Stomach (tissue), 9 donors: Measurements from ENCODE around the gene PRDM16. TPM values are rescaled to one million over a fixed set of nuclear protein-coding genes. Genes with fewer than 3 reads are reported as not detected.

Source experiments
- DNase-seq, 2 donors: peaks; one replicate each; pipeline versions ENCODE4 v3.0.0 to v3.0.0-alpha.2; 2013 to 2019
- H3K27ac ChIP-seq, 5 donors: fragments of 200-600 bp in 4 of 5; sonication (generic) in 4 of 5; one replicate each; pipeline ENCODE4 v1.5.1; 2013 to 2019; ENCODE audit warnings: mild to moderate bottlenecking in 1 of 5, moderate library complexity in 1 of 5
- H3K27me3 ChIP-seq, 3 donors: fragments of 200-600 bp; sonication (generic); one replicate each; pipeline ENCODE4 v1.5.1; 2017 to 2019; ENCODE audit warnings: mixed run types in 1 of 3
- H3K36me3 ChIP-seq, 4 donors: fragments of 200-600 bp; sonication (generic); 1 replicate in 3 of 4; 2 replicates in 1 of 4; pipeline ENCODE4 v1.5.1; 2016 to 2019
- H3K4me1 ChIP-seq, 4 donors: fragments of 200-600 bp; sonication (generic); one replicate each; pipeline ENCODE4 v1.5.1; 2016 to 2019
- H3K4me3 ChIP-seq, 4 donors: fragments of 200-600 bp; sonication (generic) in 3 of 4; one replicate each; pipeline ENCODE4 v1.5.1; 2016 to 2019; ENCODE audit warnings: mild to moderate bottlenecking in 1 of 4
- H3K9me3 ChIP-seq, 4 donors: fragments of 200-600 bp; sonication (generic); one replicate each; pipeline ENCODE4 v1.5.1; 2016 to 2019
- EP300 ChIP-seq: sonication (generic); formaldehyde crosslinking; IDR thresholded peaks from one replicate; pipeline ENCODE4 v1.6.1; 2017; ENCODE audit warnings: antibody characterized with exemption
- POLR2A ChIP-seq, 4 donors: fragments of 450-650 bp; IDR thresholded peaks; one replicate each; pipeline ENCODE4 v1.6.1; 2016; ENCODE audit warnings: antibody characterized with exemption in 4 of 4, control low read depth in 2 of 4, mild to moderate bottlenecking in 1 of 4, moderate library complexity in 1 of 4
- POLR2AphosphoS5 ChIP-seq, 3 donors: sonication (generic); formaldehyde crosslinking; IDR thresholded peaks; one replicate each; pipeline ENCODE4 v1.6.1; 2016; ENCODE audit warnings: antibody characterized with exemption in 3 of 3
- WGBS, 5 donors: extraction: QIAGEN DNeasy Blood & Tissue Kit in 3 of 5; methylation state at CpG; one replicate each; pipeline versions ENCODE4 v1.1.5 to v1.1.7; 2013 to 2018; 5-methylcytosine and 5-hydroxymethylcytosine counted together
- intact Hi-C: fragments of 100-400 bp; cut with DNase I; formaldehyde crosslinking; loops from one replicate; pipeline ENCODE4 v1.15.1; 2023; ENCODE audit warnings: low total_unique reads
- polyA plus RNA-seq, 3 donors: library from polyadenylated mRNA; stranded (reverse); fragments of 200-250 nt; gene quantifications; one replicate each; pipeline ENCODE4 v1.2.3, GENCODE V29; 2013
- total RNA-seq, 5 donors: library from RNA; depleted of rRNA; stranded (reverse); fragments of >200 nt; gene quantifications; one replicate each; pipeline versions ENCODE4 v1.1.0 to v1.2.3, GENCODE V29; 2014 to 2016
- TF ChIP-seq, protein P1 (sequence below), 7 experiments: fragments of 450-650 bp in 4 of 7; fragments of 200-600 bp in 3 of 7; sonication (generic) in 3 of 7; IDR thresholded peaks; one replicate each; pipeline ENCODE4 v1.5.1; 2016 to 2019; ENCODE audit warnings: antibody characterized with exemption in 7 of 7, control low read depth in 2 of 7, mild to moderate bottlenecking in 1 of 7
- donor health status: healthy with polysubstance abuse.
- donor health status: Bipolar disorder and iron deficiency.
- donor health status: healthy.

The PRDM16 gene
- total and polyA plus RNA-seq, 8 donors, result 0.29 to 222 (median 15.8) TPM

DNA sequence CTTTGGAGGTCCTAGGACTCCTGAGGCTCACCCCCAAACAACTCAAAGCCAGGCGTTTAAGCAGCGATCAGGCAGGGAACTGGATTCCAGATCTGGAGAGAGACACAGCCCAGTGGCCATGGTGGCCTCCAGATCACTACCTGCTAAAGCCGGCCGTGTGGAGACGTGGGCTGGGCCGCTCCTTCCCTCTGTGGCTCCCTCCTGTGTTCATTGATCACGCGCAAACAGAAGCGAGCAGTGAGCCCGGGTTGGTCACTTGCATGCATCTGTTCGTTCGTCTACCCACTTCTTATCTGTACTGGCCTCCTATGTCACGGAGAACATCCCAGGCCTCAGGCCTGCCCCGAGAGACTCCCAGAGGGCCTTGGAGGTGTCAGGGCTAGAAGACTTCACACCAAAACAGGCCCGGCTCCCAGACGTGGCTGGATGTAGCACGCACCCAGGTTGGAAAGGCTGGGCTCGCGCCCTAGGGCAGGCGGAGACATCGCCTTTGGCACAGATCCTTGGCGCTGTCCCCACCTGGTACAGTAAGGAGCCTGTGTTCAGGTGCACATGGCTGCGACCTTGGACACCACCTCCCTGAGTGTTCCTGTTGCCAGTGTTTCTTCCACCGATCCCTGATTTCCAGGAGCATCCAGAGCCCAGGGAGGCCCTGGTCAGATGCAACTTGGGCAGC, 308.7 kb downstream of the PRDM16 start:
- DNase-seq, result peak in 1 of 2 donors; percentile 86
- H3K27me3 ChIP-seq, result peaks cover 0 to 20% (median 0%) of the 10 kb centered on the region in 3 donors
- H3K9me3 ChIP-seq, result no peaks in the 10 kb centered on the region
- no peaks in the 10 kb centered on the region for H3K36me3 ChIP-seq
- H3K27ac ChIP-seq, result peak overlapping the region; percentile 5 to 72 (median 56)
- TF ChIP-seq POLR2AphosphoS5 (IDR thresholded peaks at IDR 0.05), result peak in 2 of 3 donors; percentile 17 to 31
- TF ChIP-seq, protein P1, sequence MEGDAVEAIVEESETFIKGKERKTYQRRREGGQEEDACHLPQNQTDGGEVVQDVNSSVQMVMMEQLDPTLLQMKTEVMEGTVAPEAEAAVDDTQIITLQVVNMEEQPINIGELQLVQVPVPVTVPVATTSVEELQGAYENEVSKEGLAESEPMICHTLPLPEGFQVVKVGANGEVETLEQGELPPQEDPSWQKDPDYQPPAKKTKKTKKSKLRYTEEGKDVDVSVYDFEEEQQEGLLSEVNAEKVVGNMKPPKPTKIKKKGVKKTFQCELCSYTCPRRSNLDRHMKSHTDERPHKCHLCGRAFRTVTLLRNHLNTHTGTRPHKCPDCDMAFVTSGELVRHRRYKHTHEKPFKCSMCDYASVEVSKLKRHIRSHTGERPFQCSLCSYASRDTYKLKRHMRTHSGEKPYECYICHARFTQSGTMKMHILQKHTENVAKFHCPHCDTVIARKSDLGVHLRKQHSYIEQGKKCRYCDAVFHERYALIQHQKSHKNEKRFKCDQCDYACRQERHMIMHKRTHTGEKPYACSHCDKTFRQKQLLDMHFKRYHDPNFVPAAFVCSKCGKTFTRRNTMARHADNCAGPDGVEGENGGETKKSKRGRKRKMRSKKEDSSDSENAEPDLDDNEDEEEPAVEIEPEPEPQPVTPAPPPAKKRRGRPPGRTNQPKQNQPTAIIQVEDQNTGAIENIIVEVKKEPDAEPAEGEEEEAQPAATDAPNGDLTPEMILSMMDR (IDR thresholded peaks at IDR 0.05), result peak in 1 of 7 experiments; percentile 2
- TF ChIP-seq EP300, result no peak
- intact Hi-C loops, result no loop called here
- peaks cover 0 to 25% (median 17%) of the 10 kb centered on the region in 4 donors for H3K4me1 ChIP-seq
- H3K4me3 ChIP-seq, result no peak overlapping the region
- WGBS, 5 donors, result 37 to 65% (median 51%) methylated on average over 17 to 24 of the region's 24 CpGs

DNA sequence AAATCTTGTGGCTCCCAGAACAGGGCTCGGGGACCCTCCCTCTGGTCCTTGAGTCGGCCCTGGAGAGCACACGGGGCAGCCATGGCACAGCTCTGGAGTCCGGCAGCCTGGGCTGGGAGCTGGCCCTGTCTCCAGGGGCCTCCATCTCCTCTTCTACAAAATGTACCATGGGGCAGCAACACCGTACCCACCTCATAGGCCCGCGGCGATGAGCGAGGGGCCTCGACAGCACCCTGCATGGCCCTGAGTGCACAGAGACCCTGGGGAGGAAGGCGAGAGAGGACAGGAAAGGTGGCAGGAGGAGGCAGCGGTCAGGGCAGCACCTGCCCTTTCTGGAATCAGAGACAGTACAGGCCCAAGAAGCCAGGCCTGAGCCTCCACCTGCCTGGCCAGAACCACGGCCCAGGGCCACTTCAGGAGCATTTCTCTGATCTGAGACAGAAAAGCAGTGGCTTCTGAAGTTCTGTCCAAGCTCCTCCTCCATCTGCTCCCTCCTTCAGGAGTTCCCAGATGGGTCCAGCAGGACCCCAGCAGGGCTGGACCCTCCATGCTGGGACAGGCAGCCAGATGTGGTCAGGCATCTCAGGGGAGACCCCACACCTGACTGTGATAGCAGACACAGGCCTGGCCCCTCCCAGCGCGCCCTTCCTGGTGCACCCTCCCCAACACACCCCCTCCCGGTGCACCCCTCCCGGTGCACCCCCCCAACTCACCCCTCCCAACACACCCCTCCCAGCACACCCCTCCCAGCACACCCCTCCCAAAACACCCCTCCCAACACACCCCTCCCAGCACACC, 309.6 kb downstream of the PRDM16 start:
- intact Hi-C loops, result no loop called here
- no peaks in the 10 kb centered on the region for H3K36me3 ChIP-seq
- WGBS, 5 donors, result 82 to 89% (median 85%) methylated on average over 14 to 17 of the region's 17 CpGs
- peaks cover 0 to 20% (median 0%) of the 10 kb centered on the region in 3 donors for H3K27me3 ChIP-seq
- no peaks in the 10 kb centered on the region for H3K9me3 ChIP-seq
- no peak for DNase-seq
- peaks cover 0 to 26% (median 17%) of the 10 kb centered on the region in 4 donors for H3K4me1 ChIP-seq
- H3K4me3 ChIP-seq, result no peak overlapping the region
- H3K27ac ChIP-seq, result peak overlapping the region; percentile 5 to 72 (median 56)
- TF ChIP-seq POLR2AphosphoS5 (IDR thresholded peaks at IDR 0.05), result no peak
- TF ChIP-seq, protein P1 (IDR thresholded peaks at IDR 0.05), result no peak
- no peak for TF ChIP-seq POLR2A (IDR thresholded peaks at IDR 0.05)
- no peak for TF ChIP-seq EP300

DNA sequence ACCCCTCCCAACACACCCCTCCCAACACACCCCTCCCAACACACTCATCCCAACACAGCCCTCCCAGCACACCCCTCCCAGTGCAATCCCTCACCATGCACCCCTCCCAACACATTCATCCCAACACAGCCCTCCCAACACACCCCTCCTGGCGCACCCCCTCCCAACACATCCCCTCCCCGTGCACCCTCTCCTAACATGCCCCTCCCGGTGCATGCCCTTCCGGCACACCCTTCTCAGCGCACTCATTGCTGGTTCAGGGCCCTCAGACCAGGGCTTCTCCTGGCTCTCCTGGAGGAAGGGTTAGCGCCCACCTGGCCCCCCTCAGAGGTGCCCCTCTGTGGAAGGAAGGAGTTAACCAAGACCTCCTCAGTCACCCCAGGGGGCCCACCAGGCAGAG, 310.9 kb downstream of the PRDM16 start:
- WGBS, 5 donors, result 65 to 82% (median 69%) methylated on average over 5 to 6 of the region's 6 CpGs
- Histone ChIP-seq H3K36me3 (no peaks in the 10 kb centered on the region), H3K4me1 (peaks cover 0 to 33% (median 17%) of the 10 kb centered on the region in 4 donors), H3K9me3 (no peaks in the 10 kb centered on the region), H3K27me3 (peaks cover 0 to 26% (median 0%) of the 10 kb centered on the region in 3 donors), H3K27ac (no peak overlapping the region), H3K4me3 (no peak overlapping the region)
- intact Hi-C loops, result no loop called here
- TF ChIP-seq, protein P1 (IDR thresholded peaks at IDR 0.05), result no peak
- TF ChIP-seq EP300 (no peak), POLR2AphosphoS5 (IDR thresholded peaks at IDR 0.05) (no peak), POLR2A (IDR thresholded peaks at IDR 0.05) (no peak)
- DNase-seq, result no peak

DNA sequence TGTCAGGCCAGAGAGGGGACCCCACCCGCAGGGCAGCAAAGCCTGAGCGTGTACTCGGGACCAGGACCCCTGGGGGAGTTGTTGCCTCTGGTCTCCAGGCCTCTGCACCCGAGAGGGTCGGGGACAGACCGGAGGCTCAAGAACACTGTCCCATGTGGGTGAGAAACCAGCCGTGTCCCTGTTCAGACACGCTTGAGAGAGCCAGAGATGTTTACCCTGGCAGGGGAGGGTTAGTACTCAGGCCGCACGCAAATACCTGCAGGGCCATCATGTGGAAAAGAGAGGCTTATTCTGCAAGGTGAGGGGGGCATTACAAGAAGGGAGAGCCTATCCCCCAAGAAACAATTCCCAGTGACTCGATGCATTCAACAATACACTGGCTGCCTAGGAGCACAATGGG, 311.5 kb downstream of the PRDM16 start:
- no peak for DNase-seq
- WGBS, 5 donors, result 80 to 87% (median 85%) methylated on average over 11 of the region's 11 CpGs
- peaks cover 0 to 26% (median 0%) of the 10 kb centered on the region in 3 donors for H3K27me3 ChIP-seq

More for the DNA sequence above, 311.5 kb downstream of the PRDM16 start:
- Histone ChIP-seq H3K27ac (no peak overlapping the region), H3K4me1 (peaks cover 0 to 33% (median 17%) of the 10 kb centered on the region in 4 donors), H3K36me3 (peaks cover 0 to 5% (median 3%) of the 10 kb centered on the region in 4 donors), H3K4me3 (no peak overlapping the region), H3K9me3 (no peaks in the 10 kb centered on the region)
- intact Hi-C loops, result no loop called here
- TF ChIP-seq POLR2A (IDR thresholded peaks at IDR 0.05) (no peak), EP300 (no peak), POLR2AphosphoS5 (IDR thresholded peaks at IDR 0.05) (no peak)
- TF ChIP-seq, protein P1 (IDR thresholded peaks at IDR 0.05), result no peak
